Type B pancreatic cell (in vitro differentiated cells): ENCODE results near the gene RBBP6. TPM values are rescaled to one million over a fixed set of nuclear protein-coding genes. Genes with fewer than 3 reads are reported as not detected.
"Not testable (repeated sequence)": the region's sequence is repeated elsewhere in the genome, so short reads cannot be mapped to it uniquely, and the experiment has no call there.

ENCODE experiments used
- DNase-seq: peaks from one replicate; pipeline ENCODE4 v3.0.0; 2021; ENCODE audit warnings: mixed read lengths; ENCODE audit not compliant: unreplicated experiment; ENCODE audit errors: extremely low spot score
- H3K27ac Mint-ChIP-seq: 2 replicates; pipeline ENCODE4 v1.8.0; 2021; ENCODE audit warnings: mild to moderate bottlenecking, mixed read lengths
- H3K27me3 Mint-ChIP-seq: 2 replicates; pipeline ENCODE4 v1.8.0; 2021; ENCODE audit warnings: mixed read lengths
- H3K36me3 Mint-ChIP-seq: 2 replicates; pipeline ENCODE4 v1.8.0; 2021; ENCODE audit warnings: mixed read lengths
- H3K4me1 Mint-ChIP-seq: one replicate; pipeline ENCODE4 v1.8.0; 2021; ENCODE audit warnings: mixed read lengths; ENCODE audit not compliant: unreplicated experiment
- H3K4me3 Mint-ChIP-seq: 2 replicates; pipeline ENCODE4 v1.8.0; 2021; ENCODE audit warnings: mild to moderate bottlenecking, mixed read lengths
- H3K9me3 Mint-ChIP-seq: 2 replicates; pipeline ENCODE4 v1.8.0; 2021; ENCODE audit warnings: mixed read lengths
- long read RNA-seq: library from polyadenylated mRNA; unstranded; transcript quantifications from one replicate; pipeline ENCODE4 v2.0.0, GENCODE V29; 2020
- total RNA-seq: library from RNA; stranded (reverse); gene quantifications from 2 replicates; pipeline ENCODE4 v1.2.1, GENCODE V29; 2021; ENCODE audit warnings: low replicate concordance
- TF ChIP-seq, protein P1 (sequence below): fragments of 200-600 bp; sonication (generic); conservative IDR thresholded peaks from 2 replicates; pipeline ENCODE4 v1.5.0; 2021; ENCODE audit warnings: antibody characterized with exemption, mild to moderate bottlenecking

The RBBP6 gene, protein sequence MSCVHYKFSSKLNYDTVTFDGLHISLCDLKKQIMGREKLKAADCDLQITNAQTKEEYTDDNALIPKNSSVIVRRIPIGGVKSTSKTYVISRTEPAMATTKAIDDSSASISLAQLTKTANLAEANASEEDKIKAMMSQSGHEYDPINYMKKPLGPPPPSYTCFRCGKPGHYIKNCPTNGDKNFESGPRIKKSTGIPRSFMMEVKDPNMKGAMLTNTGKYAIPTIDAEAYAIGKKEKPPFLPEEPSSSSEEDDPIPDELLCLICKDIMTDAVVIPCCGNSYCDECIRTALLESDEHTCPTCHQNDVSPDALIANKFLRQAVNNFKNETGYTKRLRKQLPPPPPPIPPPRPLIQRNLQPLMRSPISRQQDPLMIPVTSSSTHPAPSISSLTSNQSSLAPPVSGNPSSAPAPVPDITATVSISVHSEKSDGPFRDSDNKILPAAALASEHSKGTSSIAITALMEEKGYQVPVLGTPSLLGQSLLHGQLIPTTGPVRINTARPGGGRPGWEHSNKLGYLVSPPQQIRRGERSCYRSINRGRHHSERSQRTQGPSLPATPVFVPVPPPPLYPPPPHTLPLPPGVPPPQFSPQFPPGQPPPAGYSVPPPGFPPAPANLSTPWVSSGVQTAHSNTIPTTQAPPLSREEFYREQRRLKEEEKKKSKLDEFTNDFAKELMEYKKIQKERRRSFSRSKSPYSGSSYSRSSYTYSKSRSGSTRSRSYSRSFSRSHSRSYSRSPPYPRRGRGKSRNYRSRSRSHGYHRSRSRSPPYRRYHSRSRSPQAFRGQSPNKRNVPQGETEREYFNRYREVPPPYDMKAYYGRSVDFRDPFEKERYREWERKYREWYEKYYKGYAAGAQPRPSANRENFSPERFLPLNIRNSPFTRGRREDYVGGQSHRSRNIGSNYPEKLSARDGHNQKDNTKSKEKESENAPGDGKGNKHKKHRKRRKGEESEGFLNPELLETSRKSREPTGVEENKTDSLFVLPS (N-terminal part only)
- 67.8 and 70.7 TPM in 2 replicates for total RNA-seq
- long read RNA-seq, partial matches to known transcripts = 14 of 19 reads
- long read RNA-seq, other reads (novel, unspliced or antisense) = 3 of 19 reads

DNA sequence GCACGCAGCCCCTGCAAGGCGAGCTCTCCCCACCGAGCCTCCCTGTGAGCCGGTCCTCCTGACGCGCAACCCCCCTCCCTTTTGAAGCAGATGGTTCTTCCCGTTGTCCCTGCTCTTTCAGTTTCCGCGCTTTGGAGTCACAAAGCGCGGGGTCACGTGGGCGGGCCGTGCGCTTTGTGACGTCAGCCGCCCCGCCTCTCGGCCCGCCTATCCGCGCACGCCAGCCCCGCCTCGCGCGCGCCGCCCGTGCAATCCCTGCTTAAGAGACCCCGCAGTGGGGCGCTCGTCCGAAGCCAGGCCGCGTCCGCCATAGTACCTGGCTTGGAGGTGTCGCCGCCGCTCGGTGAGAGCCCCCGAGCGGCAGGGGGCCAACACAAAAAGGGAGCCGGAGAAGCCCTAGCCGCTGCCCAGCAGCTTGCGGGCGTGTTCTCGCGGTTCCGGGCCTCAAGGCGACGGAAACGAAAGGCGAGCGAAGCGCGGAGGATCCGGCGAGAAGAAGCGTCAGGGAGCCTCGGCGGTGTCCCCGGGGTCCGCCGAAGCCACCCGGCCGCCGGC, at the start of gene RBBP6:
Gene RBBP6, plus strand, starts transcription at position 272 of the 555 bp plus-strand sequence. CDS start 1,061 bp downstream, outside the sequence.
- DNase-seq = peak; percentile 96
- TF ChIP-seq, protein P1, sequence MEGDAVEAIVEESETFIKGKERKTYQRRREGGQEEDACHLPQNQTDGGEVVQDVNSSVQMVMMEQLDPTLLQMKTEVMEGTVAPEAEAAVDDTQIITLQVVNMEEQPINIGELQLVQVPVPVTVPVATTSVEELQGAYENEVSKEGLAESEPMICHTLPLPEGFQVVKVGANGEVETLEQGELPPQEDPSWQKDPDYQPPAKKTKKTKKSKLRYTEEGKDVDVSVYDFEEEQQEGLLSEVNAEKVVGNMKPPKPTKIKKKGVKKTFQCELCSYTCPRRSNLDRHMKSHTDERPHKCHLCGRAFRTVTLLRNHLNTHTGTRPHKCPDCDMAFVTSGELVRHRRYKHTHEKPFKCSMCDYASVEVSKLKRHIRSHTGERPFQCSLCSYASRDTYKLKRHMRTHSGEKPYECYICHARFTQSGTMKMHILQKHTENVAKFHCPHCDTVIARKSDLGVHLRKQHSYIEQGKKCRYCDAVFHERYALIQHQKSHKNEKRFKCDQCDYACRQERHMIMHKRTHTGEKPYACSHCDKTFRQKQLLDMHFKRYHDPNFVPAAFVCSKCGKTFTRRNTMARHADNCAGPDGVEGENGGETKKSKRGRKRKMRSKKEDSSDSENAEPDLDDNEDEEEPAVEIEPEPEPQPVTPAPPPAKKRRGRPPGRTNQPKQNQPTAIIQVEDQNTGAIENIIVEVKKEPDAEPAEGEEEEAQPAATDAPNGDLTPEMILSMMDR = peak; percentile 28
- H3K4me3 Mint-ChIP-seq = peak within 1 kb of the TSS; percentile 100
- peak within 1 kb of the TSS; percentile 100 for H3K27ac Mint-ChIP-seq
- no peaks in the 10 kb centered on the region for H3K9me3 Mint-ChIP-seq
- H3K36me3 Mint-ChIP-seq = peaks cover 18% of the 10 kb centered on the region
- H3K4me1 Mint-ChIP-seq = peaks cover 13% of the 10 kb centered on the region
- H3K27me3 Mint-ChIP-seq = no peaks in the 10 kb centered on the region

DNA sequence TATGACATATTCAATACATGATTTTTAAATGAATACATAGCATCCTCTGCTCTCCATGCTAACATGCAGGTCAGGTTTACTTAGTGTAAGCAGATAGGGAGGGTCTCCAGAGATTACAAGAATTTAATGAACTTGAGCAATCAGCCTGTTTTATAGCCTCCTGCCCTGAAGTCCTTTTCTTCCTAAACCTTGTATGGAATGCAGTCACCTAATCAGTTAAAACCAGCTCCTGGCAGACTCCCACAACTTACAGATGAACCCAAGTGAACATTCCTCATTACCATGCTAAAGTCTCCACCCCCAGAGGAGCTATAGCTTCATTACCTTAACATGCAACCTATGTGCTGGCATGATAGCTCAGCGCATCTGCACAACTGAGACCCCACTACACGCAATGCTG, 48.5 kb upstream of the RBBP6 start:
- DNase-seq = no peak
- H3K36me3 Mint-ChIP-seq = no peaks in the 10 kb centered on the region
- H3K9me3 Mint-ChIP-seq = peaks cover 5% of the 10 kb centered on the region
- H3K27me3 Mint-ChIP-seq = peaks cover 12% of the 10 kb centered on the region
- no peak overlapping the region for H3K4me3 Mint-ChIP-seq
- TF ChIP-seq, protein P1 = no peak
- H3K4me1 Mint-ChIP-seq = no peaks in the 10 kb centered on the region
- H3K27ac Mint-ChIP-seq = no peak overlapping the region

DNA sequence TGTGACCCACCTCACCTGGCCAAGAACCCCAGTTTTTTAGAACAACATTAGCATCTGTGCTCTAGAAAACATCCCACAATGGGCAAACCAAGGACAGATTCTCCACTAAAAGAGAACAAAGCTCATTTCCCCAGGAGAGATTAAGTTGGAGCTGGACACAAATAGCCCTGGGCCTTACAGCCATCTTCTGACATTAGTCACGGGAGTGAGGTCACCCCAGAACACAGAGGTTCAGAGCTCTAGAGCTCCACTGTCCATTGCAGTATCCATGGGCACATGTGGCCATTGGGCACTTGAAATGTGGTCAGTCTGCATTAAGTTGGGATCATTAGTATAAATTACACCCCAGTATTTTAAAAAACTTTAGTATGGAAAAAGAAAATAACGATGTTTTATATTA, 47.6 kb upstream of the RBBP6 start:
- DNase-seq = no peak
- TF ChIP-seq, protein P1 = no peak
- Mint-ChIP-seq H3K9me3 (peaks cover 5% of the 10 kb centered on the region), H3K36me3 (no peaks in the 10 kb centered on the region), H3K4me1 (no peaks in the 10 kb centered on the region), H3K27ac (no peak overlapping the region), H3K4me3 (no peak overlapping the region), H3K27me3 (peaks cover 12% of the 10 kb centered on the region)

DNA sequence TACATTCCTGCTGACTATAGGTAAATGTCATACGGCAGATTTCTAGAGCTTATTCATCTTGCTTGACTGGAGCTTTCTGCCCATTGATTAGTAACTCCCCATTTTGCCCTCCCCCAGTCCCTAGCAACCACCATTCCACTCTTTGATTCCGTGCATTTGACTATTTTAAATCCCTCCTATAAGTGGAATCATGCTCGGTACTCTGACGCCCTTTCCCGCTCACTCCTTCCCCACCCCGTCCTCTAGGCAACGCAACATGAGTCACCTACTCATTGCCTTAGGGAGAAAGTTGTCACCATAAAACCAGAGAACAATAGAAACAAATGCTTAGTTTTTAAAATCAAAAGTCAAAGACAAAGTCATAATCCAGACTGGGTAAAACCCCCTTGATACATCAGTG, 45.5 kb upstream of the RBBP6 start:
- Mint-ChIP-seq H3K36me3 (no peaks in the 10 kb centered on the region), H3K4me3 (no peak overlapping the region)
- TF ChIP-seq, protein P1 = no peak

DNA sequence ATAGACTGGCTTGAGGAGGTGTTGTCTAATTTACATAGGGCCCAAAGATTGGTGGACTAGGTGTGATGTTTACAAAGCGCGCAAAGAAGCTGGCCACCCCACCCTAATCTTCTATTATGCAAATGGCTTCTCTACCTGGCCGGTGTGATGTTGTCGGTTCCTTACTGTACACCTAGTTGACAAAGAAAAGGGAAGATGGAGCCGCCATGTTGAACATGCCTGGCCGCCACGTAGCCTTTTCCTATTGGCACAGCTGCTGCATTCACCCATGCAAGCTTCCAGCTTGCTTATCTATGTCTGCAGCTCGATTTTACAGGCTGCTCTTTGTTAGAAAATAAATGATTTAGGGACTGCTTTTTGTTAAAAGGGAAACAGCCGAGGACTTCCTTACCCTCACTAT, 44.2 kb upstream of the RBBP6 start:
- DNase-seq, H3K4me3 Mint-ChIP-seq, H3K27ac Mint-ChIP-seq, H3K4me1 Mint-ChIP-seq, H3K36me3 Mint-ChIP-seq, H3K9me3 Mint-ChIP-seq: not testable (repeated sequence)
- peaks cover 20% of the 10 kb centered on the region for H3K27me3 Mint-ChIP-seq

More for the DNA sequence above, 45.5 kb upstream of the RBBP6 start:
- Mint-ChIP-seq H3K9me3 (no peaks in the 10 kb centered on the region), H3K4me1 (peaks cover 5% of the 10 kb centered on the region), H3K27ac (no peak overlapping the region), H3K27me3 (peaks cover 13% of the 10 kb centered on the region)
- no peak for DNase-seq
